ENCODE data around the gene SRR.

Gene SRR

DNA sequence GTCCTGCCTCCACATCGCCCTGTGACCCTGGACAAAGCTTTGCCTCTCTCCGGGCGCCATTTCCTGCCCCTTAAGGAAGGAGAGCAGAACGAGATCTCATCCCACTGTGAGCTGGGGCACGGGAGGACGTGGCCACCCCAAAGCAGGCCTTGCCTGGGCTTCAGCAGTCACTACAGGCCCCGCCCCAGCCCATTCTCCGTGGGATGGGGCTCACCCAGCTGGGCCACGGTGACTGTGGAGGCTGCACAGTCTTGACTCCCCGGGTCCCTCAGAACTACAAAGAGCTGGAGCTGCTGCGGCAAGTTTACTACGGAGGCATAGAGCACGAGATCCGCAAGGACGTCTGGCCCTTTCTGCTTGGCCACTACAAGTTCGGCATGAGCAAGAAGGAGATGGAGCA, 68.9 kb downstream of the SRR start:
- DNase-seq, result no peak

DNA sequence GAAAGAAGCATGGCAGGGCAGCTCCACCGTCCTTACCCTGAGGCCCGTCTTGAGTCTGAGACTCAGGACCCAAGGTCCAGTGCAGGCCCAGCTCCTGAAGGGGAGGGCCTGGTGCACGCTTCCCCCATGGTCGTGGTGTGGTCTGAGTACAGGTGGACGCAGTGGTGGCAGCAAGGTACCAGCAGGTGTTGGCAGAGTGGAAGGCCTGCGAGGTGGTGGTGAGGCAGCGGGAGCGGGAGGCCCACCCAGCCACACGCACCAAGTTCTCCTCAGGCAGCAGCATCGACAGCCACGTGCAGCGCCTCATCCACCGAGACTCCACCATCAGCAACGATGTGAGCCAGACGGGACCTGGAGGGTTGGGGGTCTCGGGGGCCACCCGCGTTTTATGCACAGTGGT, 69.4 kb downstream of the SRR start:
- no peak for DNase-seq

All from activated gamma-delta T cell (primary cell).